Natural killer cell (primary cell): ENCODE measurements around the gene DNASE1L1. TPM values are rescaled to one million over a fixed set of nuclear protein-coding genes. Genes with fewer than 3 reads are reported as not detected.

Experiments used
- ATAC-seq, 3 donors: fragments of 150-1000 bp in 2 of 3; fragments of 200-7000 bp in 1 of 3; cut with Tn5 transposase; 1 replicate in 1 of 3; 2 replicates in 2 of 3; pipeline ENCODE4 v1.10.0; 2021; ENCODE audit warnings: mild to moderate bottlenecking in 2 of 3, moderate library complexity in 2 of 3
- DNase-seq, 2 donors: peaks; one replicate each; pipeline versions ENCODE4 v3.0.0 to v3.0.0-alpha.2; 2013 to 2021; ENCODE audit warnings: mixed read lengths in 1 of 2
- H3K27ac ChIP-seq: one replicate; pipeline ENCODE4 v1.5.1; 2013; ENCODE audit warnings: mild to moderate bottlenecking, low read length
- H3K27me3 ChIP-seq: one replicate; pipeline ENCODE4 v1.6.1; 2013; ENCODE audit warnings: low read length; ENCODE audit not compliant: control insufficient read depth, insufficient read depth
- H3K36me3 ChIP-seq: one replicate; pipeline ENCODE4 v1.6.1; 2013; ENCODE audit warnings: low read length; ENCODE audit not compliant: control insufficient read depth, insufficient read depth
- H3K4me1 ChIP-seq: one replicate; pipeline ENCODE4 v1.6.1; 2013; ENCODE audit warnings: low read length; ENCODE audit not compliant: control insufficient read depth, insufficient read depth
- H3K4me3 ChIP-seq: one replicate; pipeline ENCODE4 v1.5.1; 2013; ENCODE audit warnings: low read length
- H3K9me3 ChIP-seq: one replicate; pipeline ENCODE4 v1.6.1; 2013; ENCODE audit warnings: low read length; ENCODE audit not compliant: control insufficient read depth, insufficient read depth
- H3K27ac Mint-ChIP-seq, 2 donors: one replicate each; pipeline ENCODE4 v1.8.0; 2022; ENCODE audit warnings: mild to moderate bottlenecking in 2 of 2, mixed read lengths in 2 of 2, moderate library complexity in 1 of 2
- H3K27me3 Mint-ChIP-seq, 2 donors: one replicate each; pipeline ENCODE4 v1.8.0; 2022; ENCODE audit warnings: low read depth in 2 of 2, mixed read lengths in 2 of 2
- H3K36me3 Mint-ChIP-seq: one replicate; pipeline ENCODE4 v1.8.0; 2022; ENCODE audit warnings: mixed read lengths
- H3K4me1 Mint-ChIP-seq, 2 donors: one replicate each; pipeline ENCODE4 v1.8.0; 2022; ENCODE audit warnings: mixed read lengths in 2 of 2
- H3K4me3 Mint-ChIP-seq: one replicate; pipeline ENCODE4 v1.8.0; 2022; ENCODE audit warnings: mild to moderate bottlenecking, moderate library complexity, mixed read lengths
- H3K9me3 Mint-ChIP-seq, 2 donors: one replicate each; pipeline ENCODE4 v1.8.0; 2022; ENCODE audit warnings: mixed read lengths in 2 of 2
- WGBS: methylation state at CpG from one replicate; pipeline ENCODE4 v1.1.7; 2013; ENCODE audit warnings: missing lambda C conversion rate; ENCODE audit not compliant: insufficient coverage; 5-methylcytosine and 5-hydroxymethylcytosine counted together
- intact Hi-C: fragments of 100-400 bp; cut with micrococcal nuclease; formaldehyde crosslinking; loops from one replicate; pipeline ENCODE4 v1.14.2; 2022
- total RNA-seq, 4 donors: library from RNA; stranded (reverse); fragments of 120-200 nt in 1 of 4; gene quantifications; one replicate each; pipeline versions ENCODE4 v1.2.3 to v1.2.4, GENCODE V29; 2013 to 2022
- TF ChIP-seq, protein P1 (sequence below): fragments of 200-600 bp; IDR thresholded peaks from one replicate; pipeline ENCODE4 v1.8.0; 2022; ENCODE audit warnings: antibody characterized with exemption

The DNASE1L1 gene
- total RNA-seq, 3 donors from 2014 or later (not counting 1 experiment from before 2014, with no cell fraction given) = 16.7 to 19.6 (median 16.8) TPM

DNA sequence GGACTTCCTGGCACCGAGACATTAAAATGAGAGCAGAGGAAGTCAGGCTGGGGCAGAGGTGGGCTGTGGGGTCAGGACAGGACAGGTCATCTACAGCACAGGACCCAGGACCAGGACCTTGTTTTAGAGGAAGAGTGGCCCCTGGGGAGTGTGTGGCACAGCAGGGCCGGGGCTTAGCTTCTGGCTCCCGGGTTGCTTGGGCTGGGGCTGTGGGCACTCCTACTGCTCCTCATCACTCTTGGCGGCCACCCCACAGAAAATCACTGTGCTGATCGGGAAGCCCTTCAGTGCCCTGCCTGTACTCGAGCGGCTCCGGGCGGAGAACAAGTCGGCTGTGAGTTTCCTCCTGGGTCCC lies 11.3 kb upstream of the DNASE1L1 start:
- WGBS = 95% methylated on average over 10 of the region's 10 CpGs
- intact Hi-C loops = no loop called here

DNA sequence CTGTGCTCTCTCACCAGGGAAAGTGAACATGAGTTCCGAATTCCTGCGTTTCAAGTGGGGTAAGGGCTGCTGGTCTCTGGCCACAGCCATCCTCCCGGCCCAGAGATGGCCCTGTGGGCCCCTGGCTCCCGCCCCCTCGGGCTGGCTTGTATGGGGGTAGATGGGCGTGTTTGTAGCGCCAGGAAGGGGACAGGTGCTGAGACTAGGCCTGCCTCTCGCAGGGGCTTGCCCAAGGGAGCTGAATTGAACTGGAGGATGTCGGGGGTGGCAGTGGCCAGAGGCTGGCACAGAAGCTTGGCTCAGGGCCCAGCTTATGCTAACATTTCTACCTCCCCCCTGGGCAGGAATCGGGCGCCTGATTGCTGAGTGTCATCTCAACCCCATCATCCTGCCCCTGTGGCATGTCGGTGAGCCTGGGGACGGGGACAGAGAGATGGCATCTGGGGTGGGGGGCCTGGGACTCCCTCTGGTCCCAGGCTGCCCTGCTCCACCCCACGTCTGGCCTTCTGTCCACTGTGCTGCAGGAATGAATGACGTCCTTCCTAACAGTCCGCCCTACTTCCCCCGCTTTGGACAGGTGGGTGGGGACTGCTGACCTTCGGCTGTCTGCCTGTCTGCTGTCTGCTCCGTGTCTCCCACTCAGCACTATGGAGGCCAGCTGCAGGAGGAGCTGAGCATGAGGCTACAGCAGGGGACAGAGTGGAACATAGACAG lies 10.8 kb upstream of the DNASE1L1 start:
- DNase-seq (no peak), ATAC-seq (no peak)
- no peaks in the 10 kb centered on the region for H3K27me3 Mint-ChIP-seq
- no peaks in the 10 kb centered on the region for H3K4me1 Mint-ChIP-seq
- H3K9me3 Mint-ChIP-seq = no peaks in the 10 kb centered on the region
- H3K4me1 ChIP-seq = no peaks in the 10 kb centered on the region
- intact Hi-C loops = no loop called here
- TF ChIP-seq, protein P1, sequence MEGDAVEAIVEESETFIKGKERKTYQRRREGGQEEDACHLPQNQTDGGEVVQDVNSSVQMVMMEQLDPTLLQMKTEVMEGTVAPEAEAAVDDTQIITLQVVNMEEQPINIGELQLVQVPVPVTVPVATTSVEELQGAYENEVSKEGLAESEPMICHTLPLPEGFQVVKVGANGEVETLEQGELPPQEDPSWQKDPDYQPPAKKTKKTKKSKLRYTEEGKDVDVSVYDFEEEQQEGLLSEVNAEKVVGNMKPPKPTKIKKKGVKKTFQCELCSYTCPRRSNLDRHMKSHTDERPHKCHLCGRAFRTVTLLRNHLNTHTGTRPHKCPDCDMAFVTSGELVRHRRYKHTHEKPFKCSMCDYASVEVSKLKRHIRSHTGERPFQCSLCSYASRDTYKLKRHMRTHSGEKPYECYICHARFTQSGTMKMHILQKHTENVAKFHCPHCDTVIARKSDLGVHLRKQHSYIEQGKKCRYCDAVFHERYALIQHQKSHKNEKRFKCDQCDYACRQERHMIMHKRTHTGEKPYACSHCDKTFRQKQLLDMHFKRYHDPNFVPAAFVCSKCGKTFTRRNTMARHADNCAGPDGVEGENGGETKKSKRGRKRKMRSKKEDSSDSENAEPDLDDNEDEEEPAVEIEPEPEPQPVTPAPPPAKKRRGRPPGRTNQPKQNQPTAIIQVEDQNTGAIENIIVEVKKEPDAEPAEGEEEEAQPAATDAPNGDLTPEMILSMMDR = no peak
- H3K27ac Mint-ChIP-seq = no peak overlapping the region
- H3K27ac ChIP-seq = no peak overlapping the region
- no peaks in the 10 kb centered on the region for H3K27me3 ChIP-seq
- no peak overlapping the region for H3K4me3 Mint-ChIP-seq
- no peak overlapping the region for H3K4me3 ChIP-seq
- no peaks in the 10 kb centered on the region for H3K9me3 ChIP-seq
- no peaks in the 10 kb centered on the region for H3K36me3 Mint-ChIP-seq
- no peaks in the 10 kb centered on the region for H3K36me3 ChIP-seq
- WGBS = 91% methylated on average over 14 of the region's 19 CpGs

More for the DNA sequence above, 11.3 kb upstream of the DNASE1L1 start:
- no peak overlapping the region for H3K27ac ChIP-seq
- H3K4me3 Mint-ChIP-seq = no peak overlapping the region
- no peaks in the 10 kb centered on the region for H3K9me3 ChIP-seq
- ATAC-seq = no peak
- H3K9me3 Mint-ChIP-seq = no peaks in the 10 kb centered on the region
- H3K36me3 Mint-ChIP-seq = no peaks in the 10 kb centered on the region
- no peak overlapping the region for H3K4me3 ChIP-seq
- no peak overlapping the region for H3K27ac Mint-ChIP-seq
- H3K4me1 Mint-ChIP-seq = no peaks in the 10 kb centered on the region
- H3K36me3 ChIP-seq = no peaks in the 10 kb centered on the region
- H3K4me1 ChIP-seq = no peaks in the 10 kb centered on the region
- TF ChIP-seq, protein P1 = no peak
- DNase-seq = no peak
- no peaks in the 10 kb centered on the region for H3K27me3 ChIP-seq
- H3K27me3 Mint-ChIP-seq = no peaks in the 10 kb centered on the region

DNA sequence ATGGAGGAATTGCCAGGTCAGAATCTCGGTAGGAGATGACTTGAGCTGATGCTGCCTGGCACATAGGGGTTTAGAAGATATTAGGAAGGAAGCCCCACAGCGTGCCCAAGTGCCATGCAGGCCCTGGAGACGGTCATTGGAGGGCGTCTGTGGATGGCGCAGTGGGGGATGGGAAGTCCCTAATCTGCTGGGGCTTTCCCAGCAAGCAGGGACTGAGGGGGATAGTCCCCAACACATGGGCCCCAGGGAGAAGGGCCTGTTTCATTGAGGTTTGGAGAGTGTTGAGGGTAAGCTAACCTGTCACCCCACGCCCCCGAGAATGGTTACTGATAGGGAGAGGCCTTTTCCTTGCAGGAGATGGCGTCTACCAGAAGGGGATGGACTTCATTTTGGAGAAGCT lies 10.1 kb upstream of the DNASE1L1 start:
- Histone ChIP-seq H3K27me3 (no peaks in the 10 kb centered on the region), H3K9me3 (no peaks in the 10 kb centered on the region), H3K4me1 (no peaks in the 10 kb centered on the region), H3K27ac (no peak overlapping the region), H3K36me3 (no peaks in the 10 kb centered on the region), H3K4me3 (no peak overlapping the region)
- intact Hi-C loops = no loop called here
- H3K36me3 Mint-ChIP-seq = no peaks in the 10 kb centered on the region
- no peaks in the 10 kb centered on the region for H3K9me3 Mint-ChIP-seq
- ATAC-seq = no peak
- H3K27ac Mint-ChIP-seq = no peak overlapping the region
- peak in 1 of 2 donors; percentile 1 for DNase-seq
- no peak overlapping the region for H3K4me3 Mint-ChIP-seq
- TF ChIP-seq, protein P1 = no peak
- no peaks in the 10 kb centered on the region for H3K27me3 Mint-ChIP-seq
- H3K4me1 Mint-ChIP-seq = no peaks in the 10 kb centered on the region
- WGBS = 83% methylated on average over 8 of the region's 8 CpGs

DNA sequence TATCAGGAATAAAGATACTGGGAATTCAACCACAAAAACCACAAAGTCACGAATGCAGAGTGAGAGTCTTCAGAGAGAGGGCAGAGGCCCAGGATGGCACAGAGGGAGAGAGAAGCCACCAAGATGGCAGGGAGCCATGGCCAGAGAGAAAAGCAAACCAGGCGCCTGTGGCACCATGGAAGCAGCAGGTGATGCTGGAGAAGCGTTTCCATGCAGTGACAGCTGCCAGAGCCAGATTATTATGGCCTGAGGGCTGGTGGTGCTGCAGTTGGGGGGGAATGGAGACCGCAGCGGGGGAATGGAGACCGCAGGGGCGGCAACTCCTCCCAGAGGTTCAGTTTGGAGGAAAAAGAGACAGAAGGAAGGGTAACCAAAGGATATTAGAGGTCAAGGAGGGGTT lies 8.1 kb upstream of the DNASE1L1 start:
- intact Hi-C loops = no loop called here
- TF ChIP-seq, protein P1 = no peak
- Mint-ChIP-seq H3K27ac (no peak overlapping the region), H3K4me3 (no peak overlapping the region), H3K27me3 (no peaks in the 10 kb centered on the region), H3K9me3 (no peaks in the 10 kb centered on the region), H3K4me1 (peaks cover 5 to 8% of the 10 kb centered on the region in 2 donors), H3K36me3 (no peaks in the 10 kb centered on the region)
- Histone ChIP-seq H3K27me3 (no peaks in the 10 kb centered on the region), H3K4me1 (peaks cover 7% of the 10 kb centered on the region), H3K36me3 (no peaks in the 10 kb centered on the region), H3K9me3 (no peaks in the 10 kb centered on the region), H3K4me3 (no peak overlapping the region), H3K27ac (no peak overlapping the region)
- WGBS = 83% methylated on average over 7 of the region's 7 CpGs
- ATAC-seq = no peak
- no peak for DNase-seq
